Measurements from ENCODE around the gene TRIM43B.
"Not testable (repeated sequence)": the region's sequence is repeated elsewhere in the genome, so short reads cannot be mapped to it uniquely, and the experiment has no call there.

TRIM43B gene

DNA sequence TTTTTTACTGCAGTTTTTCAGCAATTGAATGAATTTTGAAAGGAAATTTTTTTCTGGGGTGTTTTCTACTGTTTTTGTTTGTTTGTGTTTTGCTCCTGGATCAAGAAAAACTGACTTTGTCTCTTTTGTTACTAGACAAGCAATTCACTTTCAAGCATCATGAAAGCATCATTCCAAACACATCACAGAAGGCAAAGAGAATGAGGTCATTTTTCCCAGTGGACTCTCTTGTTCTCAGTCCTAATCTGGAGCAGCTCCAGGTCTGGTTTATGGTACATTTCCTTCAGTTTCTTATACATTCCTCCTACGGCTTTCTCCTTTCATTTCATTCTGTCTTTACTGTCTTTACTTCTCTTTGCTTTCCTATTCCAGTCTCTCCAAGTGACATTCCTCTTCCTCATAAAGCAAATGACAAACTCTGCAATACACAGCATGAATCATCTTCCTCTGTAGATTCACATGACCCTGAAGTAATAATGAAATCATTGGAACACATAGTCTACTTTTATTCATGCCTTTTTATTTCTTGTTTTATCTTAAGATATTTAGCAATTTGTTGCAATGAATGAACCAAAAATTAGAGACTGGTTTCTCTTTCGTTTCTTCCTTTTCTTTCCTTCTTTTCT, 42.0 kb downstream of the TRIM43B start:
- DNase-seq (ENCODE audit: low read depth in 1 of 2, low spot score in 1 of 2); in situ Hi-C loops (cut with HindIII; ENCODE audit: low pct_unique_long_range_greater_than_20kb, low sequenced_read_pairs): not testable (repeated sequence)

DNA sequence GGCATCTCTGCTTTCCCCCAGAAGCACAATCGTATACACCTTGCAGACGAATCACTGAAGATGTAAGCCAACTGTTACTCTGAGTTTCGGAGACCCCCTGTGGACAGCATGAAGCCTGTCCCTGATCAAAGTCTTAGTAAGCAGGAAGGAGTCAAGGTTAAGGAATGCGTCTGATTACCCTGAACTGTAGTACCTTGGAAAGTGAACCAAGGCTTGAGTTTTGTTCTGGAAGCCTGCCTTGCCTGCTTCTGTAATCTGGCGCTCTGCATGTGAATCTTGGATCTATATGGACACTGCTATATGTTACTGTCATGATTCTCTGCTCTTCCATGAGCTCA, 48.7 kb downstream of the TRIM43B start:
- not testable (repeated sequence) for DNase-seq (ENCODE audit: low read depth in 1 of 2, low spot score in 1 of 2)

DNA sequence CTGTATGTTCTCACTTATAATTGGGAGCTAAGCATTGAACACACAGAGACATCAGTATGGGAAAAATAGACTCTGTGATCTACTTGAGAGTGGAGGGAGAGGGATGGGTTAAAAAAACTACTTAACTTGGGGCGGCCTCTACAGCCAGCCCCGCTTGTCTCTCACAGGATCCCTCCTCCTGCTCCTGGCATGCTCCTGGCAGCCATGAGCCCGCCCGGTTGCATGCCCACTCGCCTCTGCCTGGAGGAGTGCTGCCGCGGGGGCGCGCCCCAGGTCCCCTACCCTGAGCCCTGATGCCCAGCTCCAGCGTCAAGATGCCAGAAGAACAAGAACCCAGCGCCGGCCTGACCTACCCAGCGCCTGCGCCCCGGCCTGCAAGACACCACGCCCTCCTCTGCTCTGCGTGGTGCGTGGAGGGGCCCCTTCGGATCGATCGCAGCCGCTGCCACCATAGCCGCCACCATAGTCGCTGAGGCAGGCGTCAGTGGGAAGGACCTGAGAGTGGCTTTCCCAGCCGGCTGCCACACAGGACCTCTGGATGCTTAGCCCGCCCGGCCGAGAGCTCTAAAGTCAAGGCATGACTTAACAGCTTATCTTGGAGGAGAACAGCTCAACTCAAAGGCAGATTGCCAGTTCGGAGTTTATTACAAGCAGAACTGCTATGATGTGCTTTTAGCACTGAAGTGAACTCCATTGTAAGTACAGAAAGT, 49.2 kb downstream of the TRIM43B start:
- in situ Hi-C loops (cut with HindIII; ENCODE audit: low pct_unique_long_range_greater_than_20kb, low sequenced_read_pairs); DNase-seq (ENCODE audit: low read depth in 1 of 2, low spot score in 1 of 2): not testable (repeated sequence)

More for the DNA sequence above, 48.7 kb downstream of the TRIM43B start:
- in situ Hi-C loops (cut with HindIII; ENCODE audit: low pct_unique_long_range_greater_than_20kb, low sequenced_read_pairs) = not testable (repeated sequence)

DNA sequence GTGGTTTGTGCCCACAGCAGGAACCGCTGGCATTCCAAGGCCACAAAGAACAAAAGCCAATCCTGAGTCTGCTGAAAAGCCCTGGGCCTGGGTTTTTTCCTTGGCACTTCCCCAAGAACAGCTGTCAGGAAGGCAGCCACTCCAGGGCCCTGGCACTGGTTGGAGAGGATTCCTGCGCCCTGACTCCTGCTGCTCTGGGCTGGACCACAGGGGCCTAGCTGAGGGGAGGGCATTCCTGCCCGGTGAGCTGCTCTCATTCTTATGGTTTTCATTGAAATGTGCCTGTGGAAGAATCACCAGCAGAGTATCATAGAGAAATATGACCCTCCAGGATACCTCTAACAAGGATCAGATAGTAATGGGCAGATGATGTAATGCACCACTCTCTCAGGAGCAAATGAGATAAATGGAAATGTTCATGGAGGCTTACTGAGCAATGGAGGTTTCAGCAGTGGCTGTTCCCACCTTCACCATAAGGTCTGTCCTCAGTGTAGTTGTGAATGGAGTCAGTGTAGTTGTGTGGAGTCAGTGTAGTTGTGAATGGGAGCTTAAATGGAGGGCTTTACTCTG, 50.0 kb downstream of the TRIM43B start:
- in situ Hi-C loops (cut with HindIII; ENCODE audit: low pct_unique_long_range_greater_than_20kb, low sequenced_read_pairs); DNase-seq (ENCODE audit: low read depth in 1 of 2, low spot score in 1 of 2): not testable (repeated sequence)

DNA sequence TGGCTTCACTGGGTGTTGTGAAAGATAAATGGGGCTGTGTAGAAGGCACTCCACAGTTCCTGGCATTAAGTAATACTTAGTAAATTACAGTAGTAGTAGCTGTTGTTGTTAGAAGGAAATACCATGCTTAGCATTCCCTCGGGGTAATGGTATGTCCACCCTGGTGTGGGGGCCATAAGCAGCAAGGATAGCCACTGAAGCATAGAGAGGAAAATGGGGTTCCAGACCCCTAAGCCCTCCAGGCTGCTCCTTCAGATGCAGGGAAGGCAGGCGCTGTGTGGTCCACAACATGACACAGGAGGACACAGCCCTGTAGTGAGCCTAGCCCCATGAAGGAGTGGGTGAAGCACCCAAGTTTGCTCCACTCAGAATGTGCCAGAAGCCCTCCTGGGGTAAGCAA, 50.6 kb downstream of the TRIM43B start:
- in situ Hi-C loops (cut with HindIII; ENCODE audit: low pct_unique_long_range_greater_than_20kb, low sequenced_read_pairs); DNase-seq (ENCODE audit: low read depth in 1 of 2, low spot score in 1 of 2): not testable (repeated sequence)

DNA sequence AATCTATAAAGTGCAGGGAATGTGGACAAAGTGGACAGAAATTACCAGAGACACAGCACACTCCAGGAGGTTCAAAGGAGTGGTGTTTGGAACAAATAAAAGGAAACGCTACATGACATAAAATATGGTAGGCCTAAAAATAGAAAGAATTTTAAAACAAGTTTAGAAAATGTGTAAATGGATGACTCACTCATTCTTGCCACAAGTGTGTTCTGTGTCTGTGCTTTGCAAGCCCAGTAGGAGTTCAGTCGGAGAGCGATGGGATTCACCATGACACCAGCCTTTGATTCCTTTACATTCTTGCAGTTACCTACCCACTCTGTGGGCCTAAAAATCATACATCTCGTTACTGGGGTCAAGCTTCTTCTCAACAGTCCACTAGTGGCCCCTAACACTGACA, 51.2 kb downstream of the TRIM43B start:
- DNase-seq (ENCODE audit: low read depth in 1 of 2, low spot score in 1 of 2); in situ Hi-C loops (cut with HindIII; ENCODE audit: low pct_unique_long_range_greater_than_20kb, low sequenced_read_pairs): not testable (repeated sequence)

DNA sequence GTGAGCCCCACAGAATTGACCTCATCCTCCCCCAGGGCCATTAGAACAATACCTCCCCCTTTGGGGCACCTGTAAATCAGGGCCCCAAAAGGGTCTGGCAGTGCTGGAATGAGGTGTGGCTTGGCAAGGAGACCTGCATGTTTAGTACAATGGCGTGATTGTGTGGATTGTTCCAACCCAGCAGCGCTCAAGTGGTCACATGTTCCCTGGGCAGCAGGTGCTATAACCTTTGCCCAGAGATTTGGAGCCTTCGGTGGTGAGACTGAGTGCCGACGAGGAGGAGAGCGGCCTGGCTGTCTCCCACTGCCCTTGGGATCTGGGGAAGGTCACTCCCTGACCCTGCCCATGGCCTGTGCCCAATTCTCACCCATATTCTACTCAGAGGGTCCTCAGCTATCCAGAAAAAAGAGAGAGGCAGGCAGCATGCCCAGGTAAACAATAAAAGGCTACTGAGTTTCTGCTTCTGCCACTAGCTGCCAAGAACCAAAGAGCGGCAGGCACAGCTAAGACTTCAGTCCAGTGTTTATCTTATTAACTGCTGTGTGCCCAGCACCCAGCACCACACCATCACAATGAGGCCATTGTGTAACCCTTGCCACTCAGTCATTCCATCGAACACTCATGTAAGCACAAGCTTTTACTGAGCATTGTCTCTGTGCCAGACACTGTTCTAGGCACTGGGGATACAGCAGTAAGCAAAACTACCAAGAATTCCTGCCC, 54.6 kb downstream of the TRIM43B start:
- DNase-seq (ENCODE audit: low read depth in 1 of 2, low spot score in 1 of 2); in situ Hi-C loops (cut with HindIII; ENCODE audit: low pct_unique_long_range_greater_than_20kb, low sequenced_read_pairs): not testable (repeated sequence)

DNA sequence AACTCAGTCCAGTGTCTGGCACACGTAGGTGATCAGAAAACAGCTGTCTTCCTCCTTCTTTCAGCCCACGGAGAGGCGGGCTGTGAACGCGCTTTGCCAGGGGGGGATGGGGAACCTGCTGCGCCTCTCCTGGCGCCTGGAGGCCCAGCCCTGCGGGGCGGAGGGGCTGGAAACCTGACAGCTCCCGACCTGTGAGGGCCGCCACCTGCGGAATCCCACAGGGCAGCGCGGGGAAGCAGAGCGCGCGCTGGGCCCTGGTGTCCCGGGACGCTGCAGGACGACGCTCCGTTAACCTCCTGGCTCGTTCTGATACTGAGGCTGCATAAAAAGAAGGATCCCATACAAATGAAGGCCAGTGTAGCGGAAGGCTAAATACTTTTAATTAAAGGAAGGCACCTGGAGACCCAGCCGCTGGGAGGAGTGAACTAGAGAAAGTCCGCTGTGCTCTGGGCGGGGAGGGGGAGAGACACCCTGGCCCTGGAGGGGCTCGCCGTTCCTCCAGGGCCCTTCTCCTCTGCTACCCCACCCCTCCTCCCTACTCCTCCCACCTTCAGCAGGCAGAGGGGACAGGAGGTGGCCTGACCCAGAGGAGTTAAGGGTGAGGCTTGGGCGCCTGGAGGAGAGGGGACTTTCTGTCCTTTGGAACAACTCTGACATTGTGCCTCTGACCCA, 57.2 kb downstream of the TRIM43B start:
- DNase-seq (ENCODE audit: low read depth in 1 of 2, low spot score in 1 of 2); in situ Hi-C loops (cut with HindIII; ENCODE audit: low pct_unique_long_range_greater_than_20kb, low sequenced_read_pairs): not testable (repeated sequence)
